ENCODE results near the gene TSHZ2.

DNA sequence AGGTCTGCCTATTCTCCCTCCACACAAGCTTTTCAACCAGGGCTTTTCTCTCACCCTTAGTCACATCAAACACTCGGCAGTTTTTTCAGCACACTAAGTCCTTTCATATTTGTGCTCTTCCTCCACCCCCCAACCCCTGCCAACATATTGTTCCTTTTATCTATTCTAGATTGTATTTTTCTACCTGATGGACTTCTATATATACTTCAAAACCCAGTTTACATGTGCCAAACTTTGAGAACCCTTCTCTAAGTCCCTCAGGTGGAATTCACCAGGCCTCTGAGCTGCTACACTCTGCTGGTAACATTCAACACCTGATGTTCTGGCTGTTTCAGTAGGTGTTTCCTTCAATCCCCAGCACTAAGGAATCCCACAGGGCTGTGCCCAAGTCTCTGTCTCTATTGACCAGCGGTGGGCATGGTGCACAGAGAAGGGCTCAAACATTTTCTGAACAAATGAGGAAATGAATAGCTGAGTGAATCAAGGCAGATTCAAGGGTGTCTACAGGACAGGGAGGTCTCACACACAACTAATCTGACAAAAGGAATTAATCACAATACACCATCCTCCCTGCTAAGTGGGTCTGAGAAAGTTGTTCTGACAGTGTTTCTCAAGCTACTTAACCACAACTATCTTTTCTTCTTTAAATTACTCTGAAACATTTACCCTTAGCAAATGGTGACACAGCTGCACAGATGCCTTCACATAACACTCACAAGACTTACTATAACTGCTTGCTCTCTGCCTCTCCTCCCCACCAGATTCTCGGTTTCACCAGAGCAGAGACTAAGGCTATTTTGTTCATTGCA, 166.5 kb downstream of the TSHZ2 start:
- TF ChIP-seq, protein P1, sequence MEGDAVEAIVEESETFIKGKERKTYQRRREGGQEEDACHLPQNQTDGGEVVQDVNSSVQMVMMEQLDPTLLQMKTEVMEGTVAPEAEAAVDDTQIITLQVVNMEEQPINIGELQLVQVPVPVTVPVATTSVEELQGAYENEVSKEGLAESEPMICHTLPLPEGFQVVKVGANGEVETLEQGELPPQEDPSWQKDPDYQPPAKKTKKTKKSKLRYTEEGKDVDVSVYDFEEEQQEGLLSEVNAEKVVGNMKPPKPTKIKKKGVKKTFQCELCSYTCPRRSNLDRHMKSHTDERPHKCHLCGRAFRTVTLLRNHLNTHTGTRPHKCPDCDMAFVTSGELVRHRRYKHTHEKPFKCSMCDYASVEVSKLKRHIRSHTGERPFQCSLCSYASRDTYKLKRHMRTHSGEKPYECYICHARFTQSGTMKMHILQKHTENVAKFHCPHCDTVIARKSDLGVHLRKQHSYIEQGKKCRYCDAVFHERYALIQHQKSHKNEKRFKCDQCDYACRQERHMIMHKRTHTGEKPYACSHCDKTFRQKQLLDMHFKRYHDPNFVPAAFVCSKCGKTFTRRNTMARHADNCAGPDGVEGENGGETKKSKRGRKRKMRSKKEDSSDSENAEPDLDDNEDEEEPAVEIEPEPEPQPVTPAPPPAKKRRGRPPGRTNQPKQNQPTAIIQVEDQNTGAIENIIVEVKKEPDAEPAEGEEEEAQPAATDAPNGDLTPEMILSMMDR (IDR thresholded peaks at IDR 0.05 in 2 of 3, conservative IDR thresholded peaks at IDR 0.05 in 1 of 3; ENCODE audit: borderline replicate concordance in 1 of 3, insufficient read depth in 1 of 3, low read depth in 2 of 3, low read length in 2 of 3) = no peak
- TF ChIP-seq, protein P2, sequence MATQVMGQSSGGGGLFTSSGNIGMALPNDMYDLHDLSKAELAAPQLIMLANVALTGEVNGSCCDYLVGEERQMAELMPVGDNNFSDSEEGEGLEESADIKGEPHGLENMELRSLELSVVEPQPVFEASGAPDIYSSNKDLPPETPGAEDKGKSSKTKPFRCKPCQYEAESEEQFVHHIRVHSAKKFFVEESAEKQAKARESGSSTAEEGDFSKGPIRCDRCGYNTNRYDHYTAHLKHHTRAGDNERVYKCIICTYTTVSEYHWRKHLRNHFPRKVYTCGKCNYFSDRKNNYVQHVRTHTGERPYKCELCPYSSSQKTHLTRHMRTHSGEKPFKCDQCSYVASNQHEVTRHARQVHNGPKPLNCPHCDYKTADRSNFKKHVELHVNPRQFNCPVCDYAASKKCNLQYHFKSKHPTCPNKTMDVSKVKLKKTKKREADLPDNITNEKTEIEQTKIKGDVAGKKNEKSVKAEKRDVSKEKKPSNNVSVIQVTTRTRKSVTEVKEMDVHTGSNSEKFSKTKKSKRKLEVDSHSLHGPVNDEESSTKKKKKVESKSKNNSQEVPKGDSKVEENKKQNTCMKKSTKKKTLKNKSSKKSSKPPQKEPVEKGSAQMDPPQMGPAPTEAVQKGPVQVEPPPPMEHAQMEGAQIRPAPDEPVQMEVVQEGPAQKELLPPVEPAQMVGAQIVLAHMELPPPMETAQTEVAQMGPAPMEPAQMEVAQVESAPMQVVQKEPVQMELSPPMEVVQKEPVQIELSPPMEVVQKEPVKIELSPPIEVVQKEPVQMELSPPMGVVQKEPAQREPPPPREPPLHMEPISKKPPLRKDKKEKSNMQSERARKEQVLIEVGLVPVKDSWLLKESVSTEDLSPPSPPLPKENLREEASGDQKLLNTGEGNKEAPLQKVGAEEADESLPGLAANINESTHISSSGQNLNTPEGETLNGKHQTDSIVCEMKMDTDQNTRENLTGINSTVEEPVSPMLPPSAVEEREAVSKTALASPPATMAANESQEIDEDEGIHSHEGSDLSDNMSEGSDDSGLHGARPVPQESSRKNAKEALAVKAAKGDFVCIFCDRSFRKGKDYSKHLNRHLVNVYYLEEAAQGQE (IDR thresholded peaks at IDR 0.05; ENCODE audit: low read depth) = no peak
- no peak for TF ChIP-seq CBX3 (IDR thresholded peaks at IDR 0.05; ENCODE audit: low read depth)

Measured in HCT116 (cell line).